Activated naive CD8-positive, alpha-beta T cell treated with anti-CD3 and anti-CD28 coated beads, Interleukin-2, amount 50 U/mL, for 24 hours (primary cell): ENCODE measurements around the gene DDX10.
"Not testable (repeated sequence)": the region's sequence is repeated elsewhere in the genome, so short reads cannot be mapped to it uniquely, and the experiment has no call there.

ENCODE experiments used
- ATAC-seq: fragments of 150-1000 bp; cut with Tn5 transposase; one replicate; pipeline ENCODE4 v1.10.0; 2021
- DNase-seq: peaks from one replicate; pipeline ENCODE4 v3.0.0; 2021
- H3K27ac Mint-ChIP-seq: one replicate; pipeline ENCODE4 v1.8.0; 2021; ENCODE audit warnings: mild to moderate bottlenecking, mixed read lengths
- H3K27me3 Mint-ChIP-seq: one replicate; pipeline ENCODE4 v1.8.0; 2021; ENCODE audit warnings: mixed read lengths
- H3K36me3 Mint-ChIP-seq: one replicate; pipeline ENCODE4 v1.8.0; 2021; ENCODE audit warnings: low read depth, mixed read lengths
- H3K4me1 Mint-ChIP-seq: one replicate; pipeline ENCODE4 v1.8.0; 2021; ENCODE audit warnings: mixed read lengths
- H3K4me3 Mint-ChIP-seq: one replicate; pipeline ENCODE4 v1.8.0; 2021; ENCODE audit warnings: mild to moderate bottlenecking, moderate library complexity, mixed read lengths
- H3K9me3 Mint-ChIP-seq: one replicate; pipeline ENCODE4 v1.8.0; 2021; ENCODE audit warnings: mixed read lengths

DDX10 gene

DNA sequence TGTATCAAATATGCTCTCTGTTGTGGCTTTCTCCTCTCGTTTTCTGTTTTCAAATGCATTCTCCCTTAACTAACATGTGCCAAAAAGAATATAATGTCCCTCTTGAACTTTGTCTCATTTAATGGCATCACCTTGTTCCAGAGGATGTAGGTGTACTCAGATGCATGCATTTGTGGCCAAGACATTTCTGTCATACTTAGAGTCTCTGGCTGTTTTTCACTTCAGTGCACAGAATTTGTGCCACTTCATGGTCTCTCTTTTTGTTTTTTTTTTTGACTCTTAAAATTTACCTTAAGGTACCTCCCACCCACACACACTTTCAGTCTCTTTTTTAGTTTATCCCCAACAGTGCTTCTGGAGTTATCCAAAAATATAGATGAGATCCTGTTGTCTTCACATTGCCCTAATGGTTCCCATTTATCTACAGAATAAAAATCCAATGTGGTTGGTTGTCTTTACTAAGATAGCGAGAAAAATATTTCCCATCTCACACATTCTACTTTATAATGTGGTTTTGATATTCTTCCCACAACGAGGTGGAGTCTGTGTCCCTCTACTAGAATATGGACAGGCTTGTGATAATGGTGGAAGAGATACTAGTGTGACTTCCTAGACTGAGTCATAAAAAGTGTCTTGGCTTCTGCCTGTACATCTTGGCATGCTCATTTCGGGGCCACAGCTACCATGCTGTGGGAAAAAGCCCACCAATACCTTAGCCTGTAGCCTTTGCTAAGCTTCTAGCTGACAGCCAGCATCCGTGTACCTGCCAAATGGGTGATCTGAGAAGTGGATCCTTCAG is 125.8 kb downstream of the DDX10 start:
- Mint-ChIP-seq H3K4me1 (peaks cover 29% of the 10 kb centered on the region), H3K27ac (no peak overlapping the region), H3K27me3 (no peaks in the 10 kb centered on the region), H3K9me3 (no peaks in the 10 kb centered on the region), H3K4me3 (no peak overlapping the region), H3K36me3 (peaks cover 2% of the 10 kb centered on the region)
- DNase-seq (no peak), ATAC-seq (peak; percentile 46)

DNA sequence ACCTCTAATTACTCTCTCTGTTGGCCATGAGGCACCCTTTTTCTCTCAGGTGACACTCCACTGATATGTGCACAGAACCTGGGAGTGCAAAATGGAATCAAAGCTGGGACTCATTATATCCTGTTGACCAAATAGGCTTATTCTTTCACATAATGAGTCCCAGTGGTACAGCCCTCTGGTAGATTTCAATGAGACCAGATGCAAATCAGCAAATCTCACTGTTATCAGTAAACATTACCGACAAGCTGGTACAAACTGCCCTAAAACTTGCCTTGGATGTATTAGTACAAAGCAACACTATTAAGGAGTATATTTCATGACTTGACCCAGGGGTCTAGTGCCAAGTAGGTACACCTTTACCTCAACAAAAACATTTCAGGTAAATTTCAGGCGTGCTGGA is 128.3 kb downstream of the DDX10 start:
- Mint-ChIP-seq H3K27ac (no peak overlapping the region), H3K27me3 (no peaks in the 10 kb centered on the region), H3K9me3 (no peaks in the 10 kb centered on the region), H3K4me1 (peaks cover 27% of the 10 kb centered on the region), H3K4me3 (no peak overlapping the region), H3K36me3 (peaks cover 5% of the 10 kb centered on the region)
- DNase-seq (no peak), ATAC-seq (no peak)

DNA sequence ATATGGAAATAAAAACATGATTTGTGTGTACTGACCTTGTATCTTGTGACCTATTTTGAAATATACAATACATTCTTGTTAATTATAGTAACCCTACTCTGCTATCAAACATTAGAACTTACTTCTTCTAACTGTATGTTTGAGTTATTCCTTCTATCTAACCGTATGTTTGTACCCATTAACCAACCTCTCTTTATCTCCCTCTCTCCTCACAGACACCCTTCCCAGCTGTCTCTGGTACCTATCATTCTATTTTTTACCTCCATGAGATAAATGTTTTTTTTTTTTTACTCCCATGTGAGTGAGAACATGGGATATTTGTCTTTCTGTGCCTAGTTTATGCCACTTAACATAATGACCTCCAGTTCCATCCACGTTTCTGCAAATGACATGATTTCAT is 128.7 kb downstream of the DDX10 start:
- H3K9me3 Mint-ChIP-seq, result no peaks in the 10 kb centered on the region
- no peak overlapping the region for H3K4me3 Mint-ChIP-seq
- DNase-seq (no peak), ATAC-seq (no peak)
- H3K36me3 Mint-ChIP-seq, result peaks cover 5% of the 10 kb centered on the region
- H3K27ac Mint-ChIP-seq, result no peak overlapping the region
- H3K4me1 Mint-ChIP-seq, result peaks cover 26% of the 10 kb centered on the region
- no peaks in the 10 kb centered on the region for H3K27me3 Mint-ChIP-seq

DNA sequence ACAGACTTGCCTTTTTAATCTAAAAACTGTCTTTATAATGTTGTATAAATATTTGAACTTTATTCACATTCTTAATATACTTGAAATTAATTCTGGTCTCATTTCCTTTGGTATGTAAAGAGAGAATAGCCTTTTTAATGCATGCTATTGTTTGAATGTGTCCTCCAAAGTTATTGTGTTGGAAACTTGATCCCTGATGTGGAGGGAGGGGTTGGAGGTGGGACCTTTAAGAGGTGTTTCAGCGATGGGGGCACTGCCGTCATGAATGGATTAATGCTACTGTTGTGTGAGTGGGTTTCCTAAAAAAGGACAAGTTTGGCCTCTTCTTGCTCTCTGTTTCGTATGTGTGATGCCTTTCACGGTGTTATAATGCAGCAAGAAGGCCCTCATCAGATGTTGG is 131.7 kb downstream of the DDX10 start:
- Mint-ChIP-seq H3K27ac (no peak overlapping the region), H3K27me3 (no peaks in the 10 kb centered on the region), H3K9me3 (no peaks in the 10 kb centered on the region), H3K4me3 (no peak overlapping the region), H3K4me1 (peaks cover 11% of the 10 kb centered on the region), H3K36me3 (peaks cover 5% of the 10 kb centered on the region)
- DNase-seq (no peak), ATAC-seq (no peak)

DNA sequence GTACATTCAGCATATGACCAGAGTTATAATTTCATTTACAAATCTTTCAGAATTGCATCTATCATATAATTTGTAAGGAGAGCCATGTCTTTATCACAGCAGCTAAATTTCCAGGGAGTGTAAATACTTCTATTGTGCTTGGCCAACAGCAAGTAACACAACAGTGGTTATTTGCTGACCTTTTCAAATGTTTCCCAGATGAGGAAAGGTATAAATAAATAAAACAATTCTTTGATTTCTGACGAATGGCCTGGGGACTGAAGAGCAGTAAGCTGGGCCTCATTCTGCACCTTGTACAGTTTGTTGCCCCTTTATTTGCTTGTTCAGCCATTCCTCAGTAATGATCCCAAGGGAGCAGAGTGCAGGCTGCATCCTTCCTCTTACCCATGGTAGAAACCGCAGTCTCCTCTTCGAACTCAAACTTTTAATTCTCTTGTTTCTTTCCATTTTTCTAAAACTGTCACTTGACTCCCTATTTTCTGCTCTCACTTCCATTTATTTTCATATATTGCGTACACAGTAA is 132.8 kb downstream of the DDX10 start:
- Mint-ChIP-seq H3K9me3 (no peaks in the 10 kb centered on the region), H3K36me3 (peaks cover 5% of the 10 kb centered on the region), H3K27me3 (no peaks in the 10 kb centered on the region), H3K4me1 (peaks cover 11% of the 10 kb centered on the region), H3K4me3 (no peak overlapping the region), H3K27ac (no peak overlapping the region)
- no peak for DNase-seq
- no peak for ATAC-seq

DNA sequence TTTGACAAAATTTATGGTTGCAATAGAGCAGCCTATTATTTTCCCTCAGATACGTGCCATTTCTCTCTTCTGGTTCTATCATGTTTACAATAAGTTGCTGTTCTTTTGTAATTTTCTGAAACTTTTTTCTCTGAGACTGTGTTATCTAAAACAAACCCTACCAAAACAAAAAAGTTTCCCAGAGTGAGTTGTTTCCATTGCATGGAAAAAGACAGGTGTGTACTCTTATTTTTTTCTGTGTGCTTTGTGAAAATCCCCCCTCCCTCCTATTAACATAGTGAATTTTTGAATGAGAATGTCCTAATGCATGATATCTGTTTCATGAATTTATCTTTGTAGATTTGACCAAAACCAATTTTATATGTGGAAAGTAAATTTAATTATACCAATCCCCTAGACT is 137.6 kb downstream of the DDX10 start:
- Mint-ChIP-seq H3K36me3 (peaks cover 8% of the 10 kb centered on the region), H3K4me1 (peaks cover 7% of the 10 kb centered on the region), H3K27me3 (no peaks in the 10 kb centered on the region), H3K4me3 (no peak overlapping the region), H3K9me3 (no peaks in the 10 kb centered on the region), H3K27ac (no peak overlapping the region)
- no peak for ATAC-seq
- DNase-seq, result no peak

DNA sequence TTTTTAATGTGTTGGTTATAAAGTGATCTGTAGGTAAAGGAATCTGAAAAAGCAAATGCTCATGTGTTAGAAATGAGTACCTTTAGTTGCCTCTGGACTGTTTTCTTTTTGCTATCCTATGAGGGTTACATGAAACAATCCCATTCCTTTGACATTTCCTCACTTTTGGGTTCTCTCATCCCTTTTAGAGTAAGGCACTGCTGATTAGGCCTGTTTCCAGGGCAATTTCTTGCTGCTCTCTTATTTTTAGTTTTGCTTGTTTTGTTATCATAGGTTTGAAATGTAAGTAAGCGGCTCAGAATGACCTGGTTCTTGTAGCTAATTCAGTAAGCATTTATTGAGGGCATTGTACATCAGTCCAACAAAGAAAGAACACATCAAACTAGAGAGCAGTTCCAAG is 138.9 kb downstream of the DDX10 start:
- peaks cover 4% of the 10 kb centered on the region for H3K4me1 Mint-ChIP-seq
- H3K27ac Mint-ChIP-seq, result no peak overlapping the region
- no peaks in the 10 kb centered on the region for H3K27me3 Mint-ChIP-seq
- ATAC-seq (no peak), DNase-seq (no peak)
- H3K36me3 Mint-ChIP-seq, result peaks cover 11% of the 10 kb centered on the region
- no peak overlapping the region for H3K4me3 Mint-ChIP-seq
- no peaks in the 10 kb centered on the region for H3K9me3 Mint-ChIP-seq

DNA sequence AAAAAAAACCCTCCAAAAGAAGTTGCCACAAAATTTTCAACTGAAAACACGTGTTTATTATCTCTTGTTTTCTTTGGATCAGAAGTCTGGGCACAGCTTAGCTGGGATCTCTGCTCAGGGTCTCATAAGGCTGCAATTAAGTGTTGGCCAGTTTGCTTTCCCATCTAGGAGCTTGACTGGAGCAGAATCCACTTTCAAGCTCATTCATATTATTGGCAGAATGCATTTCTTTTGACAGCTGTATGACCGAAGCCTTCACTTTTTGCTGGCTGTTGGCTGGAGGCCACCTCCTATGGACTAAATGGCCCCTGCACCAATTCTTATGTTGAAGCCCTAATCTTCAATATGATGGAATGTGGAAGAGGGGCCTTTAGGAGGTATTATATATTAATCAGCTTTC is 139.6 kb downstream of the DDX10 start:
- no peak for DNase-seq
- no peaks in the 10 kb centered on the region for H3K9me3 Mint-ChIP-seq
- H3K4me1 Mint-ChIP-seq, result peaks cover 2% of the 10 kb centered on the region
- no peak overlapping the region for H3K4me3 Mint-ChIP-seq
- H3K27ac Mint-ChIP-seq, result no peak overlapping the region
- H3K27me3 Mint-ChIP-seq, result no peaks in the 10 kb centered on the region
- peaks cover 12% of the 10 kb centered on the region for H3K36me3 Mint-ChIP-seq
- no peak for ATAC-seq

DNA sequence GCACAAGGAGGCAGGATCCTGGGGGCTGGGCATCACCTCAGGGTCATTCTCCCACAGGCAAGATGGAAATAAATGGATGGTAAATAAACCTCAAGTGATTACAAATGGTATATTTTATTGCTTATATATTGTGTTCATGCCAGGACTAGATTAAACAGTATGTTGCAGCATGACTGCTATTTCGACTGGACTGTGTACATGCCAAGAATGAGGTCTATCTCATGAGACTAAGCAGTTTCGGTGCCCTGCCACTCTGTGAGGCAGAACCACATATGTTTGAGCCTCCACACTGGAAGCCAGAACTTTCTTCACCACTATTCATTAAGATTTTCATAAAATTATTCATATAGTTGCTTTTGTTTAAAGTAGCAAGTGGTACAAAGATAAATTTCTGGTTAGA is 140.2 kb downstream of the DDX10 start:
- DNase-seq (no peak), ATAC-seq (no peak)
- Mint-ChIP-seq H3K4me3 (no peak overlapping the region), H3K4me1 (no peaks in the 10 kb centered on the region), H3K27me3 (no peaks in the 10 kb centered on the region), H3K9me3 (no peaks in the 10 kb centered on the region), H3K36me3 (peaks cover 12% of the 10 kb centered on the region), H3K27ac (no peak overlapping the region)

DNA sequence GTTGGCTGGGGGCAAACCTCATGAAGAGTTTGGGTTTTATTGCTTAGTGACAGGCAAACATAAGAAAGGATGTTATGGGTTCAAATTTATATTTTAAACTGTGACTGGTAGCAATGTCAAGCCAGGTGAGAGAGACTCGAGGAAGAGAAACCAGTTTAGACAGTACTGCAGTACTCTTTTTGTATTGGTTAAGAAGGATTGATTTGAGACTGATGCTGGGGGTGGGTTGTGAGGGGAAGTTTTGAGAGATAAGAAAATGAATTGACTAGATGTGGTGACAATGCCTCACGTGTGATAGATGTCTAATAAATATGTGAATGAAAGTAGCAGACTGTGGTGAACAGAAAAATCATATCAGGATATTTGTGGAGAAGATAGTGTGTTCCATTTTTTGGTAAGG is 142.4 kb downstream of the DDX10 start:
- Mint-ChIP-seq H3K4me1 (no peaks in the 10 kb centered on the region), H3K36me3 (peaks cover 15% of the 10 kb centered on the region), H3K4me3 (no peak overlapping the region), H3K27me3 (no peaks in the 10 kb centered on the region), H3K27ac (no peak overlapping the region), H3K9me3 (no peaks in the 10 kb centered on the region)
- DNase-seq, result no peak
- ATAC-seq, result no peak

DNA sequence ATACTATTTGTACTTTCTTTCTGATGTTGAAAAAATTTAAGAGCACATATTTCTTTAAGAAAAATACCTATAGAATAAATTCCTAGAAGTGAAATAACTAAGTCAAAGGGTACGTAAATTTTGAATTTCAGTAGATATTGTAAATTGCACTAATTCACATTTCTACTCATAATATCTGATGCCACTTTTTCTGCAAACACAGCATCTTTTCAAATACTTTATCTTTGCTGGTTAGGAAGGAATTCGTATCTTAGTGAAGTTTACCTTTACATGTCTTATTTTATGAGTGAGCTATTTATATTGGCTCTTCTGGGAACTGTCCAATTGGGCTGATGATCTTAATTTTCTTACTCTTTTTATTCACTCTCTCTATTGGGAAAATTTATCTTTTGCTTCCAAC is 148.2 kb downstream of the DDX10 start:
- Mint-ChIP-seq H3K36me3 (peaks cover 17% of the 10 kb centered on the region), H3K4me1 (no peaks in the 10 kb centered on the region), H3K4me3 (no peak overlapping the region), H3K27ac (no peak overlapping the region), H3K9me3 (no peaks in the 10 kb centered on the region), H3K27me3 (no peaks in the 10 kb centered on the region)
- DNase-seq, result no peak
- no peak for ATAC-seq

DNA sequence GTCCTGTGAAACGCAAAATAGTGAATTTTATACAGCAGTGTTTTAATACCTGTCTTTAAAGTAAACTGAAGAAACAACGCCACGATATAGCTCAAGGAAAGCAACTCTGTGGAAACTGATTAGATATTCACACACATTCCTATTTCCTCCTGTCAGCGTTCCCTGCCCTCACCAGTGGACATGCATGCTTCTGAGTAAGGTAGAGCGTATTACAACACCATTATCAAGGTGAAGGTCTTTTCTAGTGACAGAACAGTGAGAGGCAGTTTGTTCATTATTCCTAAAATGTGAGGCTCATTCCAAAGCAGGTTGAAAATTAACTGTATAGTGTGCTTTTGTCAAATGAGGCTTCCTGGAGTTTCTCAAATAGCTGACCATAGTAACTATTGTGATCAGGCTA is 153.1 kb downstream of the DDX10 start:
- DNase-seq, result no peak

DNA sequence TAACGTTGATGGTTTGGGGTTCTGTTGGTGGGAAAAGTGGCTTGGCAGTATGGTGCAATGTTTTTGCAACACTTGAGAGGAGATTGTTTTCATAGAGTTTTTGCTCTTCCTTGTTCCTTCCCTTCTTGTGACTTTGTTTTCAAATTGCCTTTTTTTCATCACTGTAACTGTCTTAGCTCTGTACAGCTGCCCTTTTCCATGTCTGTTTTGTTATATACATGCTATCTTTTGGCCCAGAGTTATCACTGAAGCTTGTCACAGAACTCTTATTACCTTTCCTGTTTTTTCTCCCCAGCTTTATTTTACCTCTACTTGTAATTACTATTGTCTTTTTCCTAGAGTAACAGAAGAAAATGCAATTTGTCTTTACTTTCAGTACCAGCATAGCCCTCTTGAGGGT is 154.1 kb downstream of the DDX10 start:
- no peaks in the 10 kb centered on the region for H3K4me1 Mint-ChIP-seq
- H3K9me3 Mint-ChIP-seq, result no peaks in the 10 kb centered on the region
- no peak for DNase-seq
- ATAC-seq, result no peak
- H3K36me3 Mint-ChIP-seq, result peaks cover 8% of the 10 kb centered on the region
- H3K27ac Mint-ChIP-seq, result no peak overlapping the region
- no peaks in the 10 kb centered on the region for H3K27me3 Mint-ChIP-seq
- H3K4me3 Mint-ChIP-seq, result no peak overlapping the region

More for the DNA sequence above, 153.1 kb downstream of the DDX10 start:
- H3K27me3 Mint-ChIP-seq, result no peaks in the 10 kb centered on the region
- no peak overlapping the region for H3K4me3 Mint-ChIP-seq
- no peak overlapping the region for H3K27ac Mint-ChIP-seq
- no peak for ATAC-seq
- H3K4me1 Mint-ChIP-seq, result no peaks in the 10 kb centered on the region
- H3K36me3 Mint-ChIP-seq, result peaks cover 10% of the 10 kb centered on the region
- H3K9me3 Mint-ChIP-seq, result no peaks in the 10 kb centered on the region

DNA sequence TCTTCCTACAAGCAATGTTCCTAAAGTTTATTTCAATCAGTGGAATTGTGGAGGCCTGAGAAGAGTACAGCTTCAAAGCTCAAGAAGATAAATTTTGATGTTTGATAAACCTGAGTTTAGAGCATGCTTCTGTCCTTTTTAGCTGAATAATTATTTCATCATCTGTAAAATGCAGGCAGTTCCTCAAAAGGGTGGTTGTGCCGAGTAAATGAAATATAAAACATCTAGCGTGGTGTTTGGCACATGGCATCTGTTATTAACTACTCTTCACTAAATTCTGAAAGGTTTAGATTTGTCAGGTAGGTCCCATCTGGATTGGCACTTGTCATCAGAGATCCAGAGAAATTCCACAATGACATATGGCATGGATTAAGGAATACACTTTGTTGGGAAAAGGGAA is 155.1 kb downstream of the DDX10 start:
- ATAC-seq (no peak), DNase-seq (no peak)
- peaks cover 8% of the 10 kb centered on the region for H3K36me3 Mint-ChIP-seq
- no peak overlapping the region for H3K4me3 Mint-ChIP-seq
- no peaks in the 10 kb centered on the region for H3K9me3 Mint-ChIP-seq
- H3K4me1 Mint-ChIP-seq, result no peaks in the 10 kb centered on the region
- H3K27me3 Mint-ChIP-seq, result no peaks in the 10 kb centered on the region
- H3K27ac Mint-ChIP-seq, result no peak overlapping the region

DNA sequence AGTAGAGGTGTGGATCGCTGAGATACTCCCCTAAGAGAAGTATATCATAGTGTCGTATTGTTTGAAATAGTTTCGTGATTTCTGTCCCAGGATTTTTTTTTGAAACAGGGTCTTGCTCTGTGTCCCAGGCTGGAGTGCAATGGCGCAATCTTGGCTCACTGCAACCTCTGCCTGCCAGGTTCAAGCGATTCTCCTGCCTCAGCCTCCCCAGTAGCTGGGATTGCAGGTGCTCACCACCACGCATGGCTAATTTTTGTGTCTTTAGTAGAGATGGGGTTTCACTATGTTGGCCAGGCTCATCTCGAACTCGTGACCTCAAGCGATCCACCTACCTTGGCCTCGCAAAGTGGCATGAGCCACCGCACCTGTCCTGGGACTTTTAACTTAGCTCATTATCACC is 159.1 kb downstream of the DDX10 start:
- not testable (repeated sequence) for H3K4me1 Mint-ChIP-seq, H3K4me3 Mint-ChIP-seq, DNase-seq, H3K27me3 Mint-ChIP-seq, H3K9me3 Mint-ChIP-seq, H3K36me3 Mint-ChIP-seq, H3K27ac Mint-ChIP-seq, ATAC-seq

DNA sequence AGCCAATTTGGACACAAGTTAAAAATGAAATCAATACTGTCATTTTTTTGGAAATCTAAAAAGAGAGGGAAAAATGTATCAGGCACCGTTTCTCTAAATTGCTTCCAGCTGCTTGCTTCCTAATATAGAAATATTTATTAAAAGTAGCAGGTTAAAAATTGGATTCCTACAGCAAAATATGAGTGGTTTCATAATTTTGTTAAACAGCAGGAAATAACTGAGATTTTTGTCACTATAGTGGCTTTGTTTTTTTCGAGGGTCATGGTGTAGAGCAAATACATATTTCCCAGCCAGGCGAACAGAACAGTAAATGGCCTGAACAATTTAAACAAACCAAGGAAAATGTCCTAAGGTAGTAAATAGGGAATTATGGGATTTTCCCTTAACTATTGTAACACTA is 159.7 kb downstream of the DDX10 start:
- H3K27me3 Mint-ChIP-seq, result no peaks in the 10 kb centered on the region
- ATAC-seq, result no peak
- H3K4me3 Mint-ChIP-seq, result no peak overlapping the region
- peaks cover 3% of the 10 kb centered on the region for H3K9me3 Mint-ChIP-seq
- no peak for DNase-seq
- no peak overlapping the region for H3K27ac Mint-ChIP-seq
- peaks cover 10% of the 10 kb centered on the region for H3K36me3 Mint-ChIP-seq
- peaks cover 1% of the 10 kb centered on the region for H3K4me1 Mint-ChIP-seq
